GM23248 (cell line): ENCODE results near the gene GOLGA8A.
"Not testable (repeated sequence)": the region's sequence is repeated elsewhere in the genome, so short reads cannot be mapped to it uniquely, and the experiment has no call there.

Experiments used
- EZH2 ChIP-seq: fragments of 200-600 bp; sonication (generic); IDR thresholded peaks from 2 replicates; pipeline ENCODE4 v1.6.1; 2018; ENCODE audit warnings: antibody characterized with exemption, mild to moderate bottlenecking; ENCODE audit not compliant: insufficient read depth, poor library complexity, severe bottlenecking
- EZH2phosphoT487 ChIP-seq: fragments of 200-600 bp; sonication (generic); IDR thresholded peaks from 2 replicates; pipeline ENCODE4 v1.6.1; 2018; ENCODE audit warnings: antibody characterized with exemption, moderate library complexity, mild to moderate bottlenecking, low read depth; ENCODE audit not compliant: insufficient read depth

DNA sequence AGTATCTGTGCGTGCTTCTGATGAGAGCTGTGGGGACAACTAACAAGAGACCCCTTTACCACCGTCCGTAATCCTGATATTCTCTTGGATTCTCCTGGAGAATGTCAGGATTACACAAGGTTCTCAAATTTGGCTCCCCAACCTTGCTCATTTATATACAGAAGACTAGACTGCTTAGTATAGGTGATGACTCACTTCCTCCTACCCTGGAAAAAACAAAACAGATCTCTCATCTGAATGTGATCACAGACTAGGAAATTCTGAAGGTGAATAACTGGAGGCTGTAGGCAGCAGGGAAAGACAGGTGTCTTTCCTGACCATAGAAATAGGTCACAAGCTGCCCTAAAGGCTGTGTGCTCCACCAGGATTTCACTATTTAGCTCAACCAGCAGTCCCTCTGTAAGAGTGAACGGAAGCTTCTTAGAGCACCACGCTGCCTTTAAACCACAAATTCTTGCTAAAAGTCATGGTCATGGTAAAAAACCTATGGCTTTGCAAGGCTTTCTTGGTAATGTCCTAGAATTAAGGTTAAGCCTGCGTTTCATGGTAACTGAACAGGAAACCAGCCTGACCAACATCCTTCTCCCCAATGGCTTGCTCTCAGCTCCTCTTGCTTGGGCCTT, 39.9 kb downstream of the GOLGA8A start:
- TF ChIP-seq EZH2, EZH2phosphoT487: not testable (repeated sequence)
